ENCODE data around the gene SRGN. TPM values are rescaled to one million over a fixed set of nuclear protein-coding genes. Genes with fewer than 3 reads are reported as not detected.
A peak's percentile ranks its signal among the peaks of the same experiment; 100 is the strongest.
"Not testable (repeated sequence)": the region's sequence is repeated elsewhere in the genome, so short reads cannot be mapped to it uniquely, and the experiment has no call there.

The SRGN gene, protein sequence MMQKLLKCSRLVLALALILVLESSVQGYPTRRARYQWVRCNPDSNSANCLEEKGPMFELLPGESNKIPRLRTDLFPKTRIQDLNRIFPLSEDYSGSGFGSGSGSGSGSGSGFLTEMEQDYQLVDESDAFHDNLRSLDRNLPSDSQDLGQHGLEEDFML
- total RNA-seq, result 117 TPM

DNA sequence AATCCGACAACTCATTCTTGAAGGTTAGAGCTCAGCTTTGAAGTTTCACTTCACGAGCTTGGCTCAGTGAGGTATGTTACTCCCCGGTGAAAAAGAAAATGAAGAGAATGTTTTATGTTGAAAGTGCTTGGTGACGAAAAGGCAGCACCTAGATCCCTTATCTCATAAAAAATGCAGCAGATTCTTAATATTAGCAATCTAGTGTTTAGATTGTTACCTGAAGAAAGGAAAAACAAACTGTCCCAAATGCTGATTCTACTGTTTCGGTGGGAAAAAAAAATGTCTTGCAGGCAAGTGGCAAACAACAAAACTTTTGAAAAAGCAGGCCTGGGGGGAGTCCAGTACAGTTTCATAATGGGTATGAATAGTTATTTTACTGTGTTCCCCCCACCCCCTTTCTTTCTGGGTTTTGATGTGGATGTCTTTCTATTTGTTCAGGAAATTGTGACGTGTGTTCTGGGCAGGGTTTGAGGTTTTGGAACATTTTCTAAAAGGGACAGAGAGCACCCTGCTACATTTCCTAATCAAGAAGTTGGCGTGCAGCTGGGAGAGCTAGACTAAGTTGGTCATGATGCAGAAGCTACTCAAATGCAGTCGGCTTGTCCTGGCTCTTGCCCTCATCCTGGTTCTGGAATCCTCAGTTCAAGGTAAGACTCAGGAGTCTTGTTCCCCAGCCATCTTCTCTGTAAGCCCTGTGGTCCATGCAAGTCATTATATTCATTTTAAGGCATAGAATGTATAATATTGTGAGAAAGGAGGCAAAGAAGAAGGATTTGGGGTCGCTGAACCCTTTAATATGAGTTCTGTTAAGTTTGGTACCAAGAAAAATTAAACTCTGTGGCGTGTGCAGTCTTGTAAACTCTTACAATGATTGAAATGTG is at the start of gene SRGN:
Gene SRGN (plus strand): TSS at position 514 of the 881 bp plus-strand sequence. CDS start 55 bp downstream, at position 569.
- H3K27ac ChIP-seq, result peak within 1 kb of the TSS; percentile 81
- peaks cover under 1% of the 10 kb centered on the region for H3K4me1 ChIP-seq
- H3K4me3 ChIP-seq, result peak within 1 kb of the TSS; percentile 13 to 42
- DNase-seq (ENCODE audit: extremely low spot score in 2 of 2), result peak in 1 of 2 donors; percentile 90
- no peaks in the 10 kb centered on the region for H3K36me3 ChIP-seq
- TF ChIP-seq POLR2A (IDR thresholded peaks at IDR 0.05) (peak in 1 of 2 donors; percentile 60), POLR2AphosphoS5 (IDR thresholded peaks at IDR 0.05; ENCODE audit: insufficient read depth in 1 of 2, low read depth in 1 of 2) (peak; percentile 14 to 86), CTCF (IDR thresholded peaks at IDR 0.05) (no peak)
- H3K9me3 ChIP-seq, result no peaks in the 10 kb centered on the region
- H3K27me3 ChIP-seq, result no peaks in the 10 kb centered on the region
- intact Hi-C loops (cut with DNase I), result no loop called here

GRCh38 chr10:69040904-69041303 is 47.0 kb upstream of the SRGN start:
- intact Hi-C loops (cut with DNase I); H3K4me1 ChIP-seq; DNase-seq (ENCODE audit: extremely low spot score in 2 of 2); H3K4me3 ChIP-seq; H3K27me3 ChIP-seq; H3K9me3 ChIP-seq; H3K36me3 ChIP-seq; H3K27ac ChIP-seq: not testable (repeated sequence)

GRCh38 chr10:69042417-69042816 is 45.5 kb upstream of the SRGN start:
- Histone ChIP-seq H3K9me3 (no peaks in the 10 kb centered on the region), H3K36me3 (no peaks in the 10 kb centered on the region), H3K27ac (no peak overlapping the region), H3K4me3 (no peak overlapping the region), H3K27me3 (no peaks in the 10 kb centered on the region), H3K4me1 (no peaks in the 10 kb centered on the region)
- no peak for TF ChIP-seq POLR2AphosphoS5 (IDR thresholded peaks at IDR 0.05; ENCODE audit: insufficient read depth in 1 of 2, low read depth in 1 of 2)
- TF ChIP-seq POLR2A (IDR thresholded peaks at IDR 0.05), result no peak
- no peak for TF ChIP-seq CTCF (IDR thresholded peaks at IDR 0.05)
- DNase-seq (ENCODE audit: extremely low spot score in 2 of 2), result no peak
- intact Hi-C loops (cut with DNase I), result no loop called here

- DNase-seq (ENCODE audit: extremely low spot score in 2 of 2), result no peak
- Histone ChIP-seq H3K4me3 (no peak overlapping the region), H3K9me3 (no peaks in the 10 kb centered on the region), H3K27ac (no peak overlapping the region), H3K27me3 (no peaks in the 10 kb centered on the region), H3K4me1 (no peaks in the 10 kb centered on the region), H3K36me3 (no peaks in the 10 kb centered on the region)
- intact Hi-C loops (cut with DNase I), result no loop called here
- no peak for TF ChIP-seq CTCF (IDR thresholded peaks at IDR 0.05)
- no peak for TF ChIP-seq POLR2A (IDR thresholded peaks at IDR 0.05)
- TF ChIP-seq POLR2AphosphoS5 (IDR thresholded peaks at IDR 0.05; ENCODE audit: insufficient read depth in 1 of 2, low read depth in 1 of 2), result no peak
Observed at GRCh38 chr10:69042838-69043237, 45.1 kb upstream of the SRGN start.

- H3K27ac ChIP-seq, result no peak overlapping the region
- intact Hi-C loops (cut with DNase I), result no loop called here
- no peaks in the 10 kb centered on the region for H3K27me3 ChIP-seq
- no peak for DNase-seq (ENCODE audit: extremely low spot score in 2 of 2)
- H3K36me3 ChIP-seq, result no peaks in the 10 kb centered on the region
- no peaks in the 10 kb centered on the region for H3K4me1 ChIP-seq
- H3K4me3 ChIP-seq, result no peak overlapping the region
- TF ChIP-seq POLR2A (IDR thresholded peaks at IDR 0.05) (no peak), CTCF (IDR thresholded peaks at IDR 0.05) (no peak), POLR2AphosphoS5 (IDR thresholded peaks at IDR 0.05; ENCODE audit: insufficient read depth in 1 of 2, low read depth in 1 of 2) (no peak)
- H3K9me3 ChIP-seq, result no peaks in the 10 kb centered on the region
Observed at GRCh38 chr10:69043931-69044531, 43.9 kb upstream of the SRGN start.
